Stimulated activated CD4-positive, alpha-beta T cell treated with anti-CD3 and anti-CD28 coated beads, Interleukin-12 subunit alpha, Interleukin-12 subunit beta, amount 100 ng/mL, for 4 hours (primary cell): ENCODE data around the gene DENND2D.
"Not testable (repeated sequence)": the region's sequence is repeated elsewhere in the genome, so short reads cannot be mapped to it uniquely, and the experiment has no call there.

Source experiments
- DNase-seq: peaks from one replicate; pipeline ENCODE4 v3.0.0-alpha.2; 2020

DENND2D gene

GRCh38 chr1:111221633-111222291 is 21.3 kb upstream of the DENND2D start:
- DNase-seq, result no peak

DNA sequence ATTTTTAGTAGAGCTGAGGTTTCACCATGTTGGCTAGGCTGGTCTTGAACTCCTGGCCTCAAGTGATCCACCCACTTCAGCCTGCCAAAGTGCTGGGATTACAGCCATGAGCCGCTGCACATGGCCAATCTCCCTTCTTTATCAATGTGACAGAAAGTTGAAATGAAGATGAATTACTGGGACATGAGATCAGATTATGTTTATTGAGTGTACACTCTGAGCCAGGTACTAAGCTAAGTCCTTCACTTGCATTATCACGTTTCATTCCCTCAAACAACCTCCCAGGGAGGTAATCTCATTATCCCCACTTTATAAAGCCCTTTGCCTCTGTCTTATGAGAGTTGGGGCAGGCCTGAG is 20.8 kb upstream of the DENND2D start:
- no peak for DNase-seq

DNA sequence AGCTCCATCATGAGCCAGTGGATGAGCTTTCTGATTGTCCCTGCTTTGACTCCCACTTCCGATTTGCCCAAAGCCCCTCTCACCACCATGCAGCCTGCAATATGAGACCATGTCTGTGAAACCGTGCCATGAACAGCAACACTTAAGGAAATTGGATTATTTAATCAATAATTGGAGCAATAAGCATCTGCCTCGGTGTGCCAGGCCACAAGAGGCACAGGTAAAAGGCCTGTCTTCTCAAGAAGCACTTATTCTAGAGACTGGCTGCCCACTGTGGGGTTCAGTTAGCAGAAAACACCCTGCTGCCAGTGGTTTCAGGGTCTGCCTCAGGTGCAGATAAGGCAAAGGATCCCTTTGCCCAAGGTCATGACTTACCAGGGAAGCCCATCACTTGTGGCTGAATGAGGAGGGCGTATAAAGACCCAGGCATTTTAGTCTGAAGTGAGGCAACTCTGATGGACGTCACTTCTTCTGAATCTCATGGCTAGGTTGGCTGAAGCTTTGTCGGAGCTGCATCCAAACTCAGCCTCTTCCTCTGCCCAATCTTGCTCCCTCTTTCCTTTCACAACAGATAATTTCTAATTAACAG is 19.9 kb upstream of the DENND2D start:
- DNase-seq, result no peak

- peak; percentile 41 for DNase-seq
These were observed 19.3 kb upstream of the DENND2D start for GRCh38 chr1:111219557-111220286.

GRCh38 chr1:111218701-111219556 is 18.5 kb upstream of the DENND2D start:
- DNase-seq, result no peak

DNA sequence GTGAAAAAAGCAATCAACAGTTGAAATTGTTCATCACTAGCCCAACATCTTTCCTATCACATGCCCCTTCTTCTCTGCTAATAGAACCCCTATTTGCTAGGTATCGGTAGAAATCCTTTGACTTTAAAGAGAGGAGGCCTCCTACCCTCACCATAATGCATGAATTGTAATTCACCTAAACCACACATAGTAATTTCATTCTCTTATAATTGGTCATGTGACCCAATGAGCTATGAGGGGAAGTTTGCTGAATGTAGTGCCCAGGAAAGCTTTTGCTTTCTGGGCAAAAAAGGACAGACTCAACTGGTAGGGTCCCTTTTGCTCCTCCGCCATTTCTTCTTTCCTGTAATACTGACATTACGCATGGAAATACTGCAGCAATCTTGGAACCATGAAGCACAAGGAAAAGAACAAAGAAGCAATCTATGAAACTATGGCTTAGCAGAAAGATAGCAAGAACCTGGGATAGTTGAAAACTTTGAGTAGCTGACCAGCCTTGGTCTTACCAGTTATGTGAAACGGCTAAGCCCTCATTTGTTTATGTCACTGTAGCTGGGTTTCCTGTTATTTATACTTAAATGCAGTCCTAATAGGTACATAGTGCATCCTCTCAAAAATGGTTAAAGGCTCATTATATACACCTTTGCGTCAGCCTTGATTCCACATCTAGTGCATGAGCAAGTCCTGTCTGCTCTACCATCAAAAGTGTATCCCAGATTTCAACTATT is 16.9 kb upstream of the DENND2D start:
- DNase-seq, result no peak

DNA sequence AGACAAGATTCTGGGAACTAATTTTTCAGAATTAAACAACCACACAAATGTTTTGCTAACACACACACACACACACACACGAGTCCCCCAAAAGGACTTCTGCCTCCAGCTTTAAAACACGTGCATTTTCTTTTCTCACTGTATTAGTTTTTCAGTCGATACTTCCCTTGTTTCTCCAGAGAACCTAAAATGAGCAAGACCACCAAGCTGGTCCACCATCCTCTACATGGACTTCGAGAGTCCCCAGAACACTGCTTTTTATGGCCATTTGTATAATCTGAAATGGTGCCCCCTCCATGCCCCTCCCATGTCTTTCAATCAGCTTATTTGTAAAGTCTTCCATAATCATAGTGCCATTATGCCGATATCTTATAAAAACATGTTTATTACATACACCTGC is 16.3 kb upstream of the DENND2D start:
- DNase-seq, result no peak

GRCh38 chr1:111215285-111215684 is 14.8 kb upstream of the DENND2D start:
- DNase-seq, result not testable (repeated sequence)

GRCh38 chr1:111214884-111215283 is 14.4 kb upstream of the DENND2D start:
- DNase-seq, result peak; percentile 37

DNA sequence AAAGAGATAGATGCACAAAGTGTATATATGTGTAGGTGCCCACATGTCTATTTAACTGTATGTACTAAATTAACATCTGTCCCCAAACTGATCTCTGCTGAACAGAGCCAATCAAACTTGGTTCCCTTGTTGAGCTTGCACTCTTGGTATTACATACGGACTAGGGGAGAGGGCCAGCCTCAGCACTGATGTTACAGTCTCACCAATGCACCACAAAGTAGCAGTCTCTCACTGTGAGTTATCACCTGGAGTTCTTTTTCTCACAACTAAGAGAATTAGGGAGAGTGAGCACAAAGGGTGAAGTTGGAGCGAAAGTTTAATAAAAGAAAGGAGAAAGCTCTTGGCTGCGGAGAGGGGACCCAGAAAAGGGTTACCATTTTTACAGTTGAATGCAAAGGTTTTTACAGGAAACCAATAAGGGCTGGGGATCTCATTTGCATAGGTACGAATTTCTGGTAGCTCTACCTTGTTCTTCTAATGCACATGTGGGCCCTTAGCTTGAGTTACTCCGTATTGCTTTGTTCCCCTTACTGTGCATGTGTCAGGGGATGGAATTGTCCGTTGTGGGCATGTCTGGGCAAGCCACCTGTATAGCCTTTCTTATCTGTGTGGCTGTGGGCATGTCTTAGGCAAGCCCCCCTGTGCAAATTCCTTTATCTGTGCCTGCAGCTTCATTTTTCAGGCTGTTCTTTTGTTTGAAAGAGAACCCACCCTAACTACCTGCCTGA is 13.8 kb upstream of the DENND2D start:
- DNase-seq, result no peak

DNA sequence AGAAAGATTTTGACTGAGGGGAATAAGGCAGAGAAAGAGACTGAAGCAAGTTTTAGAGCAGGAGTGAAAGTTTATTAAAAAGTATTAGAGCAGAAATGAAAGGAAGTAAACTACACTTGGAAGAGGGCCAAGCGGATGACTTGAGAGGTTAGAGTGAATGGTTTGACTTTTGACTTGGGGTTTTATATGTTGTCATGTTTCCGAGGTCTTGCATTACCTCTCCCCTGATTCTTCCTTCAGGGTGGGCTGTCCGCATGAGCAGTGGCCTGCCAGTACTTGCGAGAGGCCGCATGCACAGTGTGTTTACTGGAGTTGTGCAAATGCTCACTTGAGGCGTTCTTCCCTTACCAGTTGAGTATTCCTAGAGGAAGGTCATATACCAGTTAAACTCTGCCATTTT is 13.0 kb upstream of the DENND2D start:
- DNase-seq, result no peak

DNA sequence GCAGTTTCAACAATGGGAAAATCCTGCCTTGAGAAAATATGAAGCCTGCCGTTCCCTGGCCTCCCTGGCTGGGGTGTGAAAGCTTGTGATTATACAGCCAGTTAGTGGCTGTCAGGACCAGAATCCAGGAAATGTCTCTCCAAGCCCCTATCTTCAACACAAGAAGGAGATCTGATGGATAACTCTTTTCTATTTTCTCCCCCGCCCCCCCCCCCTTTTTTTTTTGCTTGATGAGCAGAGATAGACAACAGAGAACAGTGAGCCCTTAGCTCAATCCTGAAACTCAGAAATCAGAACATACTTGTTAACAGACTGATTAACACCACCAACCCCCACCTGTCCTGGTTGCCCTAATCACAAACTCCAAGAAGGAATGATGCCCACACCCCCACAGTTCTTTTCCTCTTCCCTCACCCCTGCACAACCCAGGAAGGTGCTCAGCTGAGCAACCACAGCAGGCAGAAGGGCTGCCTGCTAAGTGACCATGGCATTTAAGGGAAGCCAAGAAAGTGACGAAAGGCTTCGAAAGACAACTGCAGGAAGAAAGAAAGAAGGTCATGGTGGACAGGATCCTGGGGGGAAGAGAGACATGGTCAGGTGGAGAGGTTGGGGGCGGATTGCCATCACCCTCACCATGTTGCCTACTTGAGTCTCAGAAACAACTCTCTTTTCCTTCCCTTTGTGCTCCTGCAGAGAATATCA is 12.3 kb upstream of the DENND2D start:
- no peak for DNase-seq

- DNase-seq, result no peak
These were observed 11.5 kb upstream of the DENND2D start for GRCh38 chr1:111211921-111212320.

DNA sequence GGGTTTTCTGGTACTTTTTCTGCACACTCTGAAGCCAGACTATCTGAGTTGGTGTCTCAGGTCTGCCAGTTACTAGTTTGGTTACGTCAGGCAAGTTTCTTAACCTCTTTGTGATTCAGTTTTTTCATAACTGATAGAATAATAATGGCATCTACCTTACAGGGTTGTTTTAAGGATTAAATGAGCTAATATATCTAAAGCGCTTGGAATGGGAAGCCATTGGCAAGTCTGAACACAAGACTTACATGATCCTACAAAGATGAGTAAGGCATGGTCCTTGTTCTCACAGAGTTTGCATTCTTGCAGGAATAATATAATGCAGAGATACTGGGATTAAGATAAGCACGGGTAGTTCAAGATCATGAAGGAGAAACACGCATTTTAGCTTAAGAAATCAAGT is 9.2 kb upstream of the DENND2D start:
- no peak for DNase-seq

- no peak for DNase-seq
These were observed 8.5 kb upstream of the DENND2D start for GRCh38 chr1:111208921-111209320.

DNA sequence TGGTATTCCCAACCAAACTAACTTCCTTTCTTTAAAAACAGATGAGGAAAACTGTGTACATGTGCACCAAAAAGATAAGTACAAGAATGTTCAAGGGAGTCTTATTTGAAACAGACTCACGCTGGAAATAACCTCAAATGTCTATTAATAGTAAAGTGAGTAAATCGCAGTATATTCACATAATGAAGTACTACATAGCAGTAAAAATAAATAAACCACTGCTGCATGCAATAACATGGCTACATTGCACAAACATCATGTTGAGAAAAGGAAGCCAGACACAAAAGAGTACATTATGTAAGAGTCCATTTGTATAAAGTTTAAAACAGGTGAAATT is 5.2 kb upstream of the DENND2D start:
- no peak for DNase-seq

DNA sequence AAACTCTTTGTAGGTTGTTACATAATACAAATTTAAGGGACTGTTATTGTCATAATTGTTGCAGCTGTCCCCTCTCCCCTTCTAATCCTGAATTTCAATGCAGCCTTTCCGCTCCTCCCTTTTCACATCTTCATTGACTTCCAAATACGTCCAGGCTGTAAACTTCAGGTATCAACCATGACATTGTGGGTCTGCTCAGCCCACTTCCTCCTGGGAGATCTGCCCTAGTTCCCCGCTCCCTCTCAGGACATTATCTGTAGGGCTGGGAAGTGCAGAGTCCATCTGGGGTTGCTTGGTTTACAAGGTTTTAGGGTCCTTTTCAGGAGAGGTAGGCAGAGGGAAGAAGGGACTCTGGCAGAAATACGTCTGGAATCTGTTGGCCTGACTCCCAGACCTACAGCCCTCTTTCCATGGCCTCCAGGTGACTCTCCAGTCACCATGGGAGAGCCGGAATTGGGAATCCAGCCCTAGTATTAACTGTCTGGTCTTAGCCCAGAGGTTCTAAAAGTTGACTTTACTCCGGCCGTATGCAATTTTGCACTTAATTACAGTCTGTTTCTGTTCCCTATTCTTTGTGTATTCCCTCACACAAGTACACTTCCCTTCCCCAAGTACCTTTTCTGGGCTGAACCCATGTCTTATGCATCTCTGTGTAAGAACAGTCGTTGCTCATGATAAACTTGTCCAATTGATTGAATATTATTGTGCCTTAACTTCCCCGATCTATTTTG is 4.7 kb upstream of the DENND2D start:
- DNase-seq, result no peak

DNA sequence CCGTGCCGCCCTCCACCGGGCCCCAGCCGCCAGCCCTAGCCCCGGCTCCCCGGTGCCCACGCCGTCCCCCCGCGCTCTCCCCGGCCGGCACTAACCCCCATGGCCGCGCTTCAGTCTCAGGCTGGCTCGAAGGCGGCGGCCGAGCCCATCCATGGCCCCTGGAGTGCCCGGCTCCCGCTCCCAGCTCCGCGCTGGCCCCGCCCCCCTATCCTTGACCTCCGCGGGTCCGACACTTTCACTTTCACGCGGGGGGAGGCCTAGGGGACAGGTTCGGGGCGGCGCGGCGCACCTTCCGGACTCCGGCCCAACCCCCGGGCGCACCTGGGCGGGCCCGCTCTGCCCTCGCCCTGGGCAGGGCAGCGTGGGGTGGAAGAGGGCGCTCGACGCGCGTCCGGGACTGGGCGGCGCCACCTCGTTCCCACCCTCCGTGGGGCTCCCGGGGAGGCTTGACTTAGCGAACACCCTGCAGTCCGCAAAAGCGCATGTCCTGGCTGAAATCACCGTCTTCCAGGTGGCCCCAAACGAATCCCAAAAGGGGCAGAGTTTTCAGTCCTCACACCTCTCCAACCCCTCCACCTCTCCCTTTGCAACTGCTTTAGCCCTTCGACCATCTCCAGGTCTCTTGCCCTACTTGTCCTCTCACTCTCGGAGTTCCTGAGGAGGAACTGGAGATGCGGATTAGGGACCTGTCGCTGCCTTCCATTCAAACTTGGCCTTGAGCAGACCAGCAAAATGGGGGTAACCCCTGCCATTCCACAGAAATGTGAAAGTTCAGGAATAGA is 3.9 kb upstream of the DENND2D start:
- DNase-seq, result peak; percentile 64

DNA sequence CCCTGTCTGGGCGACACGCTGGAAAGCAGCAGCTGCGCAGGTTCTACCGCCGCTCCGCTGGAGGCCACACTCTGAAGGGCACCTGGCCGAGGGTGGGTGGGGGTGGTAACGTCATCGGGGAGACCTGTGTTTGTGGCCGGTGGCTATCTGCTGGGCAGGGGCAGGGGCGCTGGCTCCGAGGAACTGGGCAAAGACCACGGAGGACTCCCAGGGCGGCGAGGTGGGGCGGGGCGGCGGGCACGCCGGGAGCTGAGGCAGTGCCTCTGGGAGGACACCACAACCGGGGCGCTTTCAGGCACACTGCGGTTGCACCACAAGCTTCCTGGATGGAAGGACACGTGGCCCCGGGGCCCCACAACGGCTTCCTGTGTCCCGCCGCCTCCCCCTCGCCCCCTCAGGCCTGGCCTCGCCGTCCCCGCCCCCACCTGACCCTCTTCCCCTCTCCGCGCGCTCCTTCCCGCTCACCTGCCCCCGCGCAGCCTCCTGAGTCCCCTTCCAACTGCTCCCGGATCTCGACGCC is 3.3 kb upstream of the DENND2D start:
- DNase-seq, result peak; percentile 79
